ENCODE data around the gene TTYH3. TPM values are rescaled to one million over a fixed set of nuclear protein-coding genes. Genes with fewer than 3 reads are reported as not detected.

The TTYH3 gene
- total RNA-seq, 1 donor from 2014 or later = 250 TPM

GRCh38 chr7:2649139-2649838 lies 17.5 kb downstream of the TTYH3 start:
- Mint-ChIP-seq H3K9me3 (ENCODE audit: unreplicated experiment) (no peaks in the 10 kb centered on the region), H3K4me3 (ENCODE audit: unreplicated experiment) (no peak overlapping the region), H3K27me3 (ENCODE audit: unreplicated experiment) (peaks cover 7% of the 10 kb centered on the region)

GRCh38 chr7:2649991-2650390 lies 18.2 kb downstream of the TTYH3 start:
- TF ChIP-seq CTCF (IDR thresholded peaks at IDR 0.05; ENCODE audit: unreplicated experiment) = no peak
- H3K4me3 Mint-ChIP-seq (ENCODE audit: unreplicated experiment) = no peak overlapping the region
- peaks cover 14% of the 10 kb centered on the region for H3K36me3 Mint-ChIP-seq (ENCODE audit: low read depth, unreplicated experiment)
- H3K4me1 Mint-ChIP-seq (ENCODE audit: unreplicated experiment) = peaks cover 8% of the 10 kb centered on the region
- DNase-seq (ENCODE audit: low spot score) = no peak
- peaks cover 7% of the 10 kb centered on the region for H3K27me3 Mint-ChIP-seq (ENCODE audit: unreplicated experiment)
- no peaks in the 10 kb centered on the region for H3K9me3 Mint-ChIP-seq (ENCODE audit: unreplicated experiment)
- H3K27ac Mint-ChIP-seq (ENCODE audit: unreplicated experiment) = no peak overlapping the region

More at GRCh38 chr7:2649139-2649838, 17.5 kb downstream of the TTYH3 start:
- H3K27ac Mint-ChIP-seq (ENCODE audit: unreplicated experiment) = no peak overlapping the region
- H3K36me3 Mint-ChIP-seq (ENCODE audit: low read depth, unreplicated experiment) = peaks cover 14% of the 10 kb centered on the region
- peaks cover 9% of the 10 kb centered on the region for H3K4me1 Mint-ChIP-seq (ENCODE audit: unreplicated experiment)
- TF ChIP-seq CTCF (IDR thresholded peaks at IDR 0.05; ENCODE audit: unreplicated experiment) = no peak
- no peak for DNase-seq (ENCODE audit: low spot score)

- no peaks in the 10 kb centered on the region for H3K9me3 Mint-ChIP-seq (ENCODE audit: unreplicated experiment)
- H3K4me3 Mint-ChIP-seq (ENCODE audit: unreplicated experiment) = no peak overlapping the region
- H3K4me1 Mint-ChIP-seq (ENCODE audit: unreplicated experiment) = peaks cover 3% of the 10 kb centered on the region
- H3K27ac Mint-ChIP-seq (ENCODE audit: unreplicated experiment) = peak overlapping the region; percentile 18
- peaks cover 7% of the 10 kb centered on the region for H3K27me3 Mint-ChIP-seq (ENCODE audit: unreplicated experiment)
- no peak for TF ChIP-seq CTCF (IDR thresholded peaks at IDR 0.05; ENCODE audit: unreplicated experiment)
- H3K36me3 Mint-ChIP-seq (ENCODE audit: low read depth, unreplicated experiment) = peaks cover 14% of the 10 kb centered on the region
- no peak for DNase-seq (ENCODE audit: low spot score)
Measured at GRCh38 chr7:2650451-2650850, 18.7 kb downstream of the TTYH3 start.

- H3K4me3 Mint-ChIP-seq (ENCODE audit: unreplicated experiment) = no peak overlapping the region
- no peak for DNase-seq (ENCODE audit: low spot score)
Measured at GRCh38 chr7:2651336-2651735, 19.6 kb downstream of the TTYH3 start.

More at GRCh38 chr7:2651336-2651735, 19.6 kb downstream of the TTYH3 start:
- Mint-ChIP-seq H3K4me1 (ENCODE audit: unreplicated experiment) (no peaks in the 10 kb centered on the region), H3K27ac (ENCODE audit: unreplicated experiment) (no peak overlapping the region), H3K27me3 (ENCODE audit: unreplicated experiment) (peaks cover 2% of the 10 kb centered on the region), H3K9me3 (ENCODE audit: unreplicated experiment) (no peaks in the 10 kb centered on the region), H3K36me3 (ENCODE audit: low read depth, unreplicated experiment) (peaks cover 14% of the 10 kb centered on the region)
- peak; percentile 22 for TF ChIP-seq CTCF (IDR thresholded peaks at IDR 0.05; ENCODE audit: unreplicated experiment)

All from endothelial cell (in vitro differentiated cells).